ENCODE results near the gene NDFIP2. TPM values are rescaled to one million over a fixed set of nuclear protein-coding genes. Genes with fewer than 3 reads are reported as not detected.

The NDFIP2 gene
- total RNA-seq, 3 donors from 2014 or later = 248 to 281 (median 274) TPM

- DNase-seq (no peak), ATAC-seq (no peak)
- H3K27me3 Mint-ChIP-seq (ENCODE audit: low read depth) = no peaks in the 10 kb centered on the region
- H3K36me3 Mint-ChIP-seq (ENCODE audit: insufficient read depth) = no peaks in the 10 kb centered on the region
- no peaks in the 10 kb centered on the region for H3K4me1 Mint-ChIP-seq (ENCODE audit: low read depth)
- H3K9me3 Mint-ChIP-seq = no peaks in the 10 kb centered on the region
- H3K4me3 Mint-ChIP-seq = no peak overlapping the region
These were observed 10.3 kb upstream of the NDFIP2 start for GRCh38 chr13:79470666-79471065.

GRCh38 chr13:79475569-79475968, 5.4 kb upstream of the NDFIP2 start:
- no peak for DNase-seq
- Mint-ChIP-seq H3K9me3 (no peaks in the 10 kb centered on the region), H3K4me1 (ENCODE audit: low read depth) (peaks cover 21% of the 10 kb centered on the region), H3K4me3 (no peak overlapping the region), H3K27me3 (ENCODE audit: low read depth) (no peaks in the 10 kb centered on the region), H3K36me3 (ENCODE audit: insufficient read depth) (no peaks in the 10 kb centered on the region)
- ATAC-seq = no peak

- no peak for ATAC-seq
- H3K4me3 Mint-ChIP-seq = no peak overlapping the region
- H3K4me1 Mint-ChIP-seq (ENCODE audit: low read depth) = peaks cover 32% of the 10 kb centered on the region
- no peak for DNase-seq
- peaks cover under 1% of the 10 kb centered on the region for H3K36me3 Mint-ChIP-seq (ENCODE audit: insufficient read depth)
- no peaks in the 10 kb centered on the region for H3K9me3 Mint-ChIP-seq
- no peaks in the 10 kb centered on the region for H3K27me3 Mint-ChIP-seq (ENCODE audit: low read depth)
These were observed 3.0 kb upstream of the NDFIP2 start for GRCh38 chr13:79477968-79478367.

DNA sequence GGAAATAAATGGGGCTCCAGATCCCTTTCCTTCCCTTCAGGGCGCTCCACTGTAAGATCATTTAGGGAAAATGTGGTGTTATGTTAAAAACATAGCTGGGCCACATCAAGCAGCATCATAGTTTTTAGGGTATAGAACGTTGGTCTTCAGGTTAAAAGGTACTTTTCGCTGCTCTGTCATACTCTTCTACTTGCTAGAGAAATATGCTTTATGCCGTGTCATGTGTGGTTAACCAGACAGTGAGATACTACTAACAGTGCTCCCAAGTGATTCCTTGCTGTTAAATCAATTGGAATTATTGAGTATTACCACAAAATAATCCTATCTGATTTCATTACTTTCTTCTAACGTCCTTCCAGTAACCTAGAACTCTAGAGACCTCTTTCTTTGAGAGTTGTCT, 1.1 kb upstream of the NDFIP2 start:
- DNase-seq = no peak
- ATAC-seq = no peak
- Mint-ChIP-seq H3K36me3 (ENCODE audit: insufficient read depth) (peaks cover 8% of the 10 kb centered on the region), H3K4me1 (ENCODE audit: low read depth) (peaks cover 49% of the 10 kb centered on the region), H3K9me3 (no peaks in the 10 kb centered on the region), H3K27me3 (ENCODE audit: low read depth) (no peaks in the 10 kb centered on the region), H3K4me3 (peak overlapping the region; percentile 87)

- peak; percentile 71 for DNase-seq
- H3K9me3 Mint-ChIP-seq = no peaks in the 10 kb centered on the region
- H3K4me3 Mint-ChIP-seq = peak overlapping the region; percentile 87
- peak; percentile 79 to 80 for ATAC-seq
- H3K27me3 Mint-ChIP-seq (ENCODE audit: low read depth) = no peaks in the 10 kb centered on the region
- H3K4me1 Mint-ChIP-seq (ENCODE audit: low read depth) = peaks cover 65% of the 10 kb centered on the region
- peaks cover 21% of the 10 kb centered on the region for H3K36me3 Mint-ChIP-seq (ENCODE audit: insufficient read depth)
These were observed 714 bp downstream of the NDFIP2 start for GRCh38 chr13:79481685-79482052.

DNA sequence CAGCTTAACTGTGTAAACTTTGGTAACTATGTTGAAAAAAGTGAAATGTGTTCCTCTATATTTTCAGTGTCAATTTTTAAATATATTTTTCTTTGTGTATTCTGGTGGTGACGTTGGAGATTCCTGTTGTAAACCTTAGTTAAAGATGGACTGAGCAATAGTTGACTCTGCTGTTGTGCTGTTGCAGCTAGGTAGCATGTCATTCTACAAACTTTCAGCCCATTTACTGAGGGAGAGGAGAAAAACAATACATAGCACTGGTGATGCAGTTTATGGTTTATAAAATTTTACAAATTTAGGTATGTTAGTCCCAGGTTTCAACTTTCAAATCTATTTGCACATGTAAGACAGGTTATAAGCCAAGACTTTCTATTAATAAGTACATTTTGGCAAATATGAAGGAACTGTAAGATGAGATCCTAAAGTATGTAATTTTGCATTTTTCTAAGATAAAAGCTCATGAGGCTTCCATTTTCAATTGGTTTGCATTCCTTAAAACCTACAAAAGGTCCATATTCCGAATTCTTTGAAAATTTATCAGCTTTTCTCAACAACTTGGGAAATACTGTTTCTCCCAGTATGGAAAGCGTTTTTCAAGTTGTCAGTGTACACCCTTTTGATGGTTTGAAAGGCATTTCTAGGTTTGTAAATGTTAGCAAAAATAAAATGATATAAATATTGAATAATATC, 1.5 kb downstream of the NDFIP2 start:
- H3K4me1 Mint-ChIP-seq (ENCODE audit: low read depth) = peaks cover 72% of the 10 kb centered on the region
- H3K27me3 Mint-ChIP-seq (ENCODE audit: low read depth) = no peaks in the 10 kb centered on the region
- DNase-seq (no peak), ATAC-seq (no peak)
- no peaks in the 10 kb centered on the region for H3K9me3 Mint-ChIP-seq
- peak overlapping the region; percentile 87 for H3K4me3 Mint-ChIP-seq
- H3K36me3 Mint-ChIP-seq (ENCODE audit: insufficient read depth) = peaks cover 28% of the 10 kb centered on the region

DNA sequence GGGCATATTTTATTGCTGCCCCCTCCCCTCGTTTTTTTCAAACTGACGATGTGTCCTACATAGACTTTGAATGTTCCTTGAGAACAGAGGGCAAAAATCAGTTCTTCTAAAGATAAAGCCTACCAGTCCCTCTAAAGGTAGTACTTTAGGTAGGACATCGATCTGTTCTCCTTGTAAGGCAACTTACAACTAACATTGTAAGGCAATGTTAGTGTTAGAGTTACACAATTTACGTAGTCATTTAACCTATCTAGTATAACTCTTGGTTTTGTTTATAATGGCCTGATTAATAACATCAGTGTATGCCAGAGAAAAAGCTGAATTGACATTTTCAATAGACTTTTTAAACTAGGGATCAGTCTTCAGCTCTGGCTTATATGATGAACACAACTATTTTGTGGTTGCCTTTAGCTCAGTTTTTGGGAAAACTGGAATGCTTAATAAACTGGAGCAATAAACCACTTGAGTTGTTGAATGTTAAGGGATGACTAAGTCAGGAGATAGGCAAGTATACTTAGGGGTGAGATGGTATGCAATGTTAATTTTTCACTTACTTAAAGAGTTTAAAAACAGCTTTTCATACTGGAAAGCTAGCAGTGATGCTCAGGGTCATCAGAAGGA, 2.2 kb downstream of the NDFIP2 start:
- no peaks in the 10 kb centered on the region for H3K9me3 Mint-ChIP-seq
- no peaks in the 10 kb centered on the region for H3K27me3 Mint-ChIP-seq (ENCODE audit: low read depth)
- H3K4me3 Mint-ChIP-seq = peak overlapping the region; percentile 82
- DNase-seq = no peak
- ATAC-seq = no peak
- H3K36me3 Mint-ChIP-seq (ENCODE audit: insufficient read depth) = peaks cover 32% of the 10 kb centered on the region
- H3K4me1 Mint-ChIP-seq (ENCODE audit: low read depth) = peaks cover 80% of the 10 kb centered on the region

DNA sequence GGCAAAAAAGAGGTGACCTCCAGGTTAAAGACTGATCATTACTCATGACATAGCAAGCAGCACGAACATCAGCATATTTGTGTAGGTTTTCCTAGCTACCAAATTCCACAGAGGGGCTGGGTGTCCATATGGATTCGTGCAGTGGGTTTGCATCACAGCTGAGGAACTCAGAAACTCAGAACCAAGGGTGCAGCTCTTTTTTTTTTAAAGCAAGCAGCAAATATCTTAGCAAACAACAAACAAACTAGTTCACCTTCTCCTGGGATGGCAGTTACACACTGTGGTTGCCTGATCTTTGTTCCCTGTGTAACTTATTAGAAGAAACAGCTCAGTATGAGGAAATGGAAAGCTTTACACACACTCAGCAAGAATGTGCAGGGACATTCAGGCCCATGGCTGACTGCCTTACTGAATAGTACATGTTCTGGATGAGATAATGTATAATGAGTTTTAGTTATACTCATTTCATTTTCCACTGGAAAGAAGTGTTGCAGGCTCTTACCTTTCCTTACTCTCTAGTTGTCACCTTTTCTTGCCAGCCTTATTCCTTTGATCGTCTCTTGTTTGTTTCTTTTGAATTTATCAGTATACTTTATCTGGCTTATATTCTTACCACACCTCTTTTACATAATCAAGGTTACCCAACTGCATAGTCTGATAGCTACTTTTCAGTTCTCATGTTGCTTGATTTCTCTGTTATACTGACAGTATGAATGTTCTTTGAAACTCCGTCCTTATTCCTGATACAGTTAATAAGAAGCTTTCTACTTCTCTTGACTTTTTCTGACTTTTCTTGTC, 4.3 kb downstream of the NDFIP2 start:
- Mint-ChIP-seq H3K9me3 (peaks cover 6% of the 10 kb centered on the region), H3K4me3 (peak overlapping the region; percentile 73), H3K36me3 (ENCODE audit: insufficient read depth) (peaks cover 41% of the 10 kb centered on the region), H3K27me3 (ENCODE audit: low read depth) (no peaks in the 10 kb centered on the region), H3K4me1 (ENCODE audit: low read depth) (peaks cover 76% of the 10 kb centered on the region)
- DNase-seq = no peak
- ATAC-seq = no peak

GRCh38 chr13:79486433-79487188, 5.7 kb downstream of the NDFIP2 start:
- ATAC-seq = no peak
- H3K9me3 Mint-ChIP-seq = peaks cover 6% of the 10 kb centered on the region
- H3K4me1 Mint-ChIP-seq (ENCODE audit: low read depth) = peaks cover 76% of the 10 kb centered on the region
- peaks cover 47% of the 10 kb centered on the region for H3K36me3 Mint-ChIP-seq (ENCODE audit: insufficient read depth)
- H3K4me3 Mint-ChIP-seq = peak overlapping the region; percentile 45
- DNase-seq = no peak
- H3K27me3 Mint-ChIP-seq (ENCODE audit: low read depth) = no peaks in the 10 kb centered on the region

DNA sequence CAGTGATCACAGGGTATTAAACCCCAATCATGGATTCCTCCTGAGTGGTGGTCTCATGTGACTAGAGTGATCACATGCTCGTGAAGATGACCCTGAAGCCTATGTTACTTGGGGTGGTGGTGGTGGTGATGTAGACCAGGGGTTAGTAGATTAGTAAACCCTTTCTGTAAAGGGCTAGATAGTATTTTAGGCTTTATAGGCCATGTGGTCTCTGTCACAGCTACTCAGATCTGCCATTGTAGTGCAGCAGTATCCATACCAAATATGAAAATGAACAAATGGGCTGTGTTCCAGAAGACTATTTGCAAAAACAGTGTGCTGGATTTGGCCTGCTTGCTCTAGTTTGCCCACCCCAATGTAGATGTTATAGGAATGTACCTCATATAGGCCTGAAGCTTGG, 9.4 kb downstream of the NDFIP2 start:
- peaks cover 6% of the 10 kb centered on the region for H3K9me3 Mint-ChIP-seq
- H3K4me1 Mint-ChIP-seq (ENCODE audit: low read depth) = peaks cover 85% of the 10 kb centered on the region
- no peaks in the 10 kb centered on the region for H3K27me3 Mint-ChIP-seq (ENCODE audit: low read depth)
- peaks cover 41% of the 10 kb centered on the region for H3K36me3 Mint-ChIP-seq (ENCODE audit: insufficient read depth)
- H3K4me3 Mint-ChIP-seq = no peak overlapping the region
- no peak for DNase-seq
- no peak for ATAC-seq

DNA sequence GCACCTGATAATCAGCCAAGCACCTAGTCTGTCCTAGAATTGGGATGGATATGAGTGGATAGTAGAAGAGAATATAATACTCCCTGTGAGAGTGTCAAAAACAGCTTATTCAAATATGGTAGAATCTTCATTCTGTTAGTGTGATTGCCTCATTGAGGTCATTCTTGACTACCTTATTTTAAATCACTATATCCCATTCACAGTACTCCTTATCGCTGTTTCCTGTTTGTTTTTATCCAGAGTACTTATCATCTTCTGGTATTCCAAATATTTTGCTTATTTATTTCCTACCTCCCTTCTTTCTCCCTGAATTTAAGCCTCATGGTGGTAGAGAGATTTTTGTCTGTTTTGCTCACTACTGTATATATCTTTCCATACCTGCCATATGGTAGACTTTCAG, 9.9 kb downstream of the NDFIP2 start:
- H3K4me1 Mint-ChIP-seq (ENCODE audit: low read depth) = peaks cover 83% of the 10 kb centered on the region
- DNase-seq (no peak), ATAC-seq (no peak)
- H3K36me3 Mint-ChIP-seq (ENCODE audit: insufficient read depth) = peaks cover 36% of the 10 kb centered on the region
- no peak overlapping the region for H3K4me3 Mint-ChIP-seq
- peaks cover 6% of the 10 kb centered on the region for H3K9me3 Mint-ChIP-seq
- no peaks in the 10 kb centered on the region for H3K27me3 Mint-ChIP-seq (ENCODE audit: low read depth)

DNA sequence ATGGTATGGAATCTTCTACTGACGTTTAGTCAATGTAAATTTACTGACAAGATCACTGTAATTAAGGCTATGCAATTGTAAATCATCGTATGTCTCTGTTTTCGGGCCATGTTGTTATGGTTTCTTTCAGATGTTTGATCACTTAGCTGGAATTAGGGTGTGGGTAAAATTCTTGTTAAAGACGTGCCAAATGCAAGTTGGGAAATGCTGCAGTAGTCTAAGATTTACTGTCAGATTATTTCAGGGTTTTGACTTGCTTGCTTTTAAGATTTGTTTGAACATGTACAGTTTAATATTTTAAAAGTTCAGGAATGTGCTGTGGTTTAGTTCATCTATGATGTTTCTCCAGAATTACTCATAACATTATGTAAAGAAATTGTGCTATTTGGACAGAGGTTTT, 10.8 kb downstream of the NDFIP2 start:
- peaks cover 81% of the 10 kb centered on the region for H3K4me1 Mint-ChIP-seq (ENCODE audit: low read depth)
- no peaks in the 10 kb centered on the region for H3K27me3 Mint-ChIP-seq (ENCODE audit: low read depth)
- H3K4me3 Mint-ChIP-seq = peak overlapping the region; percentile 52
- DNase-seq (no peak), ATAC-seq (peak; percentile 19 to 36)
- H3K36me3 Mint-ChIP-seq (ENCODE audit: insufficient read depth) = peaks cover 34% of the 10 kb centered on the region
- peaks cover 6% of the 10 kb centered on the region for H3K9me3 Mint-ChIP-seq

GRCh38 chr13:79492313-79492798, 11.4 kb downstream of the NDFIP2 start:
- no peak for DNase-seq
- ATAC-seq = peak; percentile 89 to 91
- Mint-ChIP-seq H3K27me3 (ENCODE audit: low read depth) (no peaks in the 10 kb centered on the region), H3K36me3 (ENCODE audit: insufficient read depth) (peaks cover 28% of the 10 kb centered on the region), H3K4me3 (peak overlapping the region; percentile 52), H3K4me1 (ENCODE audit: low read depth) (peaks cover 78% of the 10 kb centered on the region), H3K9me3 (peaks cover 6% of the 10 kb centered on the region)

Data from activated T-cell treated with anti-CD3 and anti-CD28 coated beads, Interleukin-2, amount 50 U/mL, for 4 hours (primary cell).